ENCODE data around the gene TEX29.

The TEX29 gene

GRCh38 chr13:111319998-111320911 is at the start of gene TEX29:
Gene TEX29 (plus strand): TSS chr13:111320642. CDS start chr13:111320891, 249 bp downstream.
- no peaks in the 10 kb centered on the region for H3K27me3 ChIP-seq (ENCODE audit: low read depth)
- in situ Hi-C loops (cut with MboI; ENCODE audit: low sequenced_read_pairs) = no loop called here

GRCh38 chr13:111270765-111271698 is 49.4 kb upstream of the TEX29 start:
- Histone ChIP-seq H3K27me3 (ENCODE audit: low read depth) (no peaks in the 10 kb centered on the region), H3K4me1 (peaks cover 13% of the 10 kb centered on the region), H3K36me3 (replicated peaks) (peaks cover 19% of the 10 kb centered on the region), H3K4me3 (no peak overlapping the region), H3K9me3 (no peaks in the 10 kb centered on the region)
- no peak for DNase-seq (ENCODE audit: low spot score in 2 of 2)
- in situ Hi-C loops (cut with MboI; ENCODE audit: low sequenced_read_pairs) = no loop called here

More at GRCh38 chr13:111319998-111320911, at the start of gene TEX29:
- Histone ChIP-seq H3K4me1 (no peaks in the 10 kb centered on the region), H3K36me3 (replicated peaks) (no peaks in the 10 kb centered on the region), H3K4me3 (no peak within 1 kb of the TSS), H3K9me3 (no peaks in the 10 kb centered on the region)
- no peak for DNase-seq (ENCODE audit: low spot score in 2 of 2)

- Histone ChIP-seq H3K9me3 (no peaks in the 10 kb centered on the region), H3K27me3 (ENCODE audit: low read depth) (no peaks in the 10 kb centered on the region), H3K36me3 (replicated peaks) (peaks cover 30% of the 10 kb centered on the region), H3K4me3 (no peak overlapping the region), H3K4me1 (peaks cover 13% of the 10 kb centered on the region)
- in situ Hi-C loops (cut with MboI; ENCODE audit: low sequenced_read_pairs) = no loop called here
- no peak for DNase-seq (ENCODE audit: low spot score in 2 of 2)
Observed at GRCh38 chr13:111272117-111272516, 48.3 kb upstream of the TEX29 start.

GRCh38 chr13:111275382-111275781 is 45.1 kb upstream of the TEX29 start:
- H3K36me3 ChIP-seq (replicated peaks) = peaks cover 27% of the 10 kb centered on the region
- DNase-seq (ENCODE audit: low spot score in 2 of 2) = no peak
- in situ Hi-C loops (cut with MboI; ENCODE audit: low sequenced_read_pairs) = no loop called here

GRCh38 chr13:111275995-111276618 is 44.3 kb upstream of the TEX29 start:
- Histone ChIP-seq H3K9me3 (no peaks in the 10 kb centered on the region), H3K36me3 (replicated peaks) (peaks cover 30% of the 10 kb centered on the region), H3K27me3 (ENCODE audit: low read depth) (no peaks in the 10 kb centered on the region), H3K4me3 (no peak overlapping the region), H3K4me1 (peaks cover 13% of the 10 kb centered on the region)
- in situ Hi-C loops (cut with MboI; ENCODE audit: low sequenced_read_pairs) = no loop called here
- DNase-seq (ENCODE audit: low spot score in 2 of 2) = no peak

More at GRCh38 chr13:111275382-111275781, 45.1 kb upstream of the TEX29 start:
- Histone ChIP-seq H3K4me3 (no peak overlapping the region), H3K4me1 (peaks cover 13% of the 10 kb centered on the region), H3K27me3 (ENCODE audit: low read depth) (no peaks in the 10 kb centered on the region), H3K9me3 (no peaks in the 10 kb centered on the region)

- no peak for DNase-seq (ENCODE audit: low spot score in 2 of 2)
- Histone ChIP-seq H3K9me3 (no peaks in the 10 kb centered on the region), H3K27me3 (ENCODE audit: low read depth) (no peaks in the 10 kb centered on the region), H3K4me3 (no peak overlapping the region), H3K4me1 (peaks cover 13% of the 10 kb centered on the region), H3K36me3 (replicated peaks) (peaks cover 43% of the 10 kb centered on the region)
- in situ Hi-C loops (cut with MboI; ENCODE audit: low sequenced_read_pairs) = no loop called here
Observed at GRCh38 chr13:111278258-111278657, 42.2 kb upstream of the TEX29 start.

GRCh38 chr13:111278743-111279652 is 41.4 kb upstream of the TEX29 start:
- no peak overlapping the region for H3K4me3 ChIP-seq
- H3K27me3 ChIP-seq (ENCODE audit: low read depth) = no peaks in the 10 kb centered on the region
- no peak for DNase-seq (ENCODE audit: low spot score in 2 of 2)
- no peaks in the 10 kb centered on the region for H3K9me3 ChIP-seq
- peaks cover 11% of the 10 kb centered on the region for H3K4me1 ChIP-seq
- peaks cover 44% of the 10 kb centered on the region for H3K36me3 ChIP-seq (replicated peaks)
- in situ Hi-C loops (cut with MboI; ENCODE audit: low sequenced_read_pairs) = no loop called here

GRCh38 chr13:111280226-111280625 is 40.2 kb upstream of the TEX29 start:
- DNase-seq (ENCODE audit: low spot score in 2 of 2) = no peak
- H3K36me3 ChIP-seq (replicated peaks) = peaks cover 47% of the 10 kb centered on the region

GRCh38 chr13:111280681-111281585 is 39.5 kb upstream of the TEX29 start:
- H3K4me3 ChIP-seq = no peak overlapping the region
- H3K4me1 ChIP-seq = no peaks in the 10 kb centered on the region
- DNase-seq (ENCODE audit: low spot score in 2 of 2) = no peak
- in situ Hi-C loops (cut with MboI; ENCODE audit: low sequenced_read_pairs) = no loop called here
- no peaks in the 10 kb centered on the region for H3K27me3 ChIP-seq (ENCODE audit: low read depth)
- H3K36me3 ChIP-seq (replicated peaks) = peaks cover 44% of the 10 kb centered on the region
- H3K9me3 ChIP-seq = no peaks in the 10 kb centered on the region

More at GRCh38 chr13:111280226-111280625, 40.2 kb upstream of the TEX29 start:
- Histone ChIP-seq H3K9me3 (no peaks in the 10 kb centered on the region), H3K27me3 (ENCODE audit: low read depth) (no peaks in the 10 kb centered on the region), H3K4me1 (no peaks in the 10 kb centered on the region), H3K4me3 (no peak overlapping the region)
- in situ Hi-C loops (cut with MboI; ENCODE audit: low sequenced_read_pairs) = no loop called here

- no peak overlapping the region for H3K4me3 ChIP-seq
- DNase-seq (ENCODE audit: low spot score in 2 of 2) = no peak
- peaks cover 40% of the 10 kb centered on the region for H3K36me3 ChIP-seq (replicated peaks)
- H3K27me3 ChIP-seq (ENCODE audit: low read depth) = no peaks in the 10 kb centered on the region
- H3K4me1 ChIP-seq = no peaks in the 10 kb centered on the region
- H3K9me3 ChIP-seq = no peaks in the 10 kb centered on the region
- in situ Hi-C loops (cut with MboI; ENCODE audit: low sequenced_read_pairs) = no loop called here
Observed at GRCh38 chr13:111281751-111282311, 38.6 kb upstream of the TEX29 start.

GRCh38 chr13:111282425-111282824 is 38.0 kb upstream of the TEX29 start:
- Histone ChIP-seq H3K27me3 (ENCODE audit: low read depth) (no peaks in the 10 kb centered on the region), H3K4me3 (no peak overlapping the region), H3K9me3 (no peaks in the 10 kb centered on the region), H3K36me3 (replicated peaks) (peaks cover 34% of the 10 kb centered on the region), H3K4me1 (no peaks in the 10 kb centered on the region)
- DNase-seq (ENCODE audit: low spot score in 2 of 2) = no peak
- in situ Hi-C loops (cut with MboI; ENCODE audit: low sequenced_read_pairs) = no loop called here

GRCh38 chr13:111282997-111283396 is 37.4 kb upstream of the TEX29 start:
- Histone ChIP-seq H3K36me3 (replicated peaks) (peaks cover 33% of the 10 kb centered on the region), H3K4me3 (no peak overlapping the region), H3K27me3 (ENCODE audit: low read depth) (no peaks in the 10 kb centered on the region), H3K4me1 (no peaks in the 10 kb centered on the region), H3K9me3 (no peaks in the 10 kb centered on the region)
- in situ Hi-C loops (cut with MboI; ENCODE audit: low sequenced_read_pairs) = no loop called here
- DNase-seq (ENCODE audit: low spot score in 2 of 2) = no peak

Measured in HAP-1 (cell line).